ENCODE results near the gene ARG2.

DNA sequence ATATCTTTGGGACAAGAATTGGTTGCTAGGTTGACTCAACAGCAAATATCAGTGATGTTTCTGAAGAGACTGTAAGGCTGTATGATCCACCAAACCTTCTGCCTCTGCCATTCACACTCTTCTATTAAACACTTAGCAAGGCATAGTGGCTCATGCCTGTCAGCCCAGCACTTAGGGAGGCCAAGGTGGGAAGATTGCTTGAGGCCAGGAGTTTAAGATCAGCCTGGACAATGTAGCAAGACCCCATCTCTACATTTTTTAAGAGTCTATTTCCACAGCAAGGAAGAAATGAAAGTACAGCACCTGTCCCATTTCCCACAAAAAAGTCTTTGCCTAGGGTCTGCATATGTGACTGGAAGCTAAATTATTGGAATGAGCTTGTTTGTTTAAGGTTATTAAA is 7.8 kb downstream of the ARG2 start:
- TF ChIP-seq POLR2A (IDR thresholded peaks at IDR 0.05; ENCODE audit: extremely low read depth, insufficient read length): no peak
- TF ChIP-seq, protein P1, sequence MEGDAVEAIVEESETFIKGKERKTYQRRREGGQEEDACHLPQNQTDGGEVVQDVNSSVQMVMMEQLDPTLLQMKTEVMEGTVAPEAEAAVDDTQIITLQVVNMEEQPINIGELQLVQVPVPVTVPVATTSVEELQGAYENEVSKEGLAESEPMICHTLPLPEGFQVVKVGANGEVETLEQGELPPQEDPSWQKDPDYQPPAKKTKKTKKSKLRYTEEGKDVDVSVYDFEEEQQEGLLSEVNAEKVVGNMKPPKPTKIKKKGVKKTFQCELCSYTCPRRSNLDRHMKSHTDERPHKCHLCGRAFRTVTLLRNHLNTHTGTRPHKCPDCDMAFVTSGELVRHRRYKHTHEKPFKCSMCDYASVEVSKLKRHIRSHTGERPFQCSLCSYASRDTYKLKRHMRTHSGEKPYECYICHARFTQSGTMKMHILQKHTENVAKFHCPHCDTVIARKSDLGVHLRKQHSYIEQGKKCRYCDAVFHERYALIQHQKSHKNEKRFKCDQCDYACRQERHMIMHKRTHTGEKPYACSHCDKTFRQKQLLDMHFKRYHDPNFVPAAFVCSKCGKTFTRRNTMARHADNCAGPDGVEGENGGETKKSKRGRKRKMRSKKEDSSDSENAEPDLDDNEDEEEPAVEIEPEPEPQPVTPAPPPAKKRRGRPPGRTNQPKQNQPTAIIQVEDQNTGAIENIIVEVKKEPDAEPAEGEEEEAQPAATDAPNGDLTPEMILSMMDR (IDR thresholded peaks at IDR 0.05; ENCODE audit: low read depth, low read length): no peak
- TF ChIP-seq, protein P2, sequence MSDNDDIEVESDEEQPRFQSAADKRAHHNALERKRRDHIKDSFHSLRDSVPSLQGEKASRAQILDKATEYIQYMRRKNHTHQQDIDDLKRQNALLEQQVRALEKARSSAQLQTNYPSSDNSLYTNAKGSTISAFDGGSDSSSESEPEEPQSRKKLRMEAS (IDR thresholded peaks at IDR 0.05; ENCODE audit: low read depth, low read length): no peak
